GM23338 (cell line): Measurements from ENCODE around the gene ARFGEF2. TPM values are rescaled to one million over a fixed set of nuclear protein-coding genes. Genes with fewer than 3 reads are reported as not detected.

Experiments
- ATAC-seq: fragments of 200-7000 bp; cut with Tn5 transposase; 3 replicates; pipeline ENCODE4 v1.9.1; 2020
- DNase-seq: peaks from one replicate; pipeline ENCODE4 v3.0.0-alpha.2; 2015; ENCODE audit warnings: low spot score
- H2AFZ ChIP-seq: fragments of 200-600 bp; sonication (generic); 2 replicates; pipeline ENCODE4 v1.8.0; 2016; ENCODE audit warnings: antibody characterized with exemption, mild to moderate bottlenecking, moderate library complexity
- H3F3A ChIP-seq: fragments of 200-600 bp; sonication (generic); replicated peaks from 2 replicates; pipeline ENCODE4 v1.8.0; 2017; ENCODE audit warnings: antibody characterized with exemption, mixed run types, low read depth
- H3K27ac ChIP-seq: fragments of 200-600 bp; sonication (generic); 2 replicates; pipeline ENCODE4 v1.6.1; 2016; ENCODE audit warnings: low read depth
- H3K27me3 ChIP-seq: fragments of 200-600 bp; sonication (generic); 2 replicates; pipeline ENCODE4 v1.8.0; 2016; ENCODE audit warnings: mild to moderate bottlenecking, mixed run types, moderate library complexity; ENCODE audit not compliant: insufficient read depth
- H3K36me3 ChIP-seq: fragments of 200-600 bp; sonication (generic); 2 replicates; pipeline ENCODE4 v1.8.0; 2016; ENCODE audit warnings: mild to moderate bottlenecking; ENCODE audit not compliant: insufficient read depth
- H3K4me1 ChIP-seq: fragments of 200-600 bp; sonication (generic); 2 replicates; pipeline ENCODE4 v1.8.0; 2016; ENCODE audit warnings: mild to moderate bottlenecking, moderate library complexity; ENCODE audit not compliant: insufficient read depth
- H3K4me2 ChIP-seq: fragments of 200-600 bp; sonication (generic); 2 replicates; pipeline ENCODE4 v1.7.1; 2017; ENCODE audit warnings: mixed run types
- H3K4me3 ChIP-seq: fragments of 200-600 bp; sonication (generic); 2 replicates; pipeline ENCODE4 v1.6.1; 2016; ENCODE audit warnings: mixed run types
- H3K79me2 ChIP-seq: fragments of 200-600 bp; sonication (generic); replicated peaks from 2 replicates; pipeline ENCODE4 v1.8.0; 2017; ENCODE audit warnings: mild to moderate bottlenecking; ENCODE audit not compliant: insufficient read depth
- H3K9me2 ChIP-seq: fragments of 200-600 bp; sonication (generic); 2 replicates; pipeline ENCODE4 v1.8.0; 2017; ENCODE audit not compliant: insufficient read depth
- H4K20me1 ChIP-seq: fragments of 200-600 bp; sonication (generic); replicated peaks from 2 replicates; pipeline ENCODE4 v1.8.0; 2017; ENCODE audit warnings: mild to moderate bottlenecking; ENCODE audit not compliant: insufficient read depth
- H3K27ac Mint-ChIP-seq: 2 replicates; pipeline ENCODE4 v1.8.0; 2020; ENCODE audit warnings: inconsistent platforms, mild to moderate bottlenecking, moderate library complexity, mixed read lengths
- H3K27me3 Mint-ChIP-seq: 3 replicates; pipeline ENCODE4 v1.8.0; 2022; ENCODE audit warnings: low read depth, mild to moderate bottlenecking, moderate library complexity, mixed read lengths, inconsistent platforms; ENCODE audit not compliant: insufficient read depth, poor library complexity
- H3K36me3 Mint-ChIP-seq: 3 replicates; pipeline ENCODE4 v1.8.0; 2021; ENCODE audit warnings: low read depth, mild to moderate bottlenecking, inconsistent platforms, moderate library complexity, mixed read lengths
- H3K4me1 Mint-ChIP-seq: 3 replicates; pipeline ENCODE4 v1.8.0; 2020; ENCODE audit warnings: mild to moderate bottlenecking, inconsistent platforms, mixed read lengths
- H3K4me3 Mint-ChIP-seq: 3 replicates; pipeline ENCODE4 v1.8.0; 2021; ENCODE audit warnings: moderate library complexity, mild to moderate bottlenecking, inconsistent platforms, mixed read lengths
- H3K9me3 Mint-ChIP-seq: 3 replicates; pipeline ENCODE4 v1.8.0; 2020; ENCODE audit warnings: moderate library complexity, mild to moderate bottlenecking, inconsistent platforms, mixed read lengths
- CREB1 ChIP-seq: fragments of 250-450 bp; sonication (Bioruptor Pico); IDR thresholded peaks from 2 replicates; pipeline ENCODE4 v1.5.0; 2020; ENCODE audit warnings: low read depth, mild to moderate bottlenecking, moderate library complexity
- ETS1 ChIP-seq: IDR thresholded peaks from 2 replicates; pipeline ENCODE4 v1.6.1; 2016; ENCODE audit warnings: antibody characterized with exemption
- EZH2 ChIP-seq: fragments of 200-600 bp; sonication (generic); IDR thresholded peaks from one replicate; pipeline ENCODE4 v1.8.0; 2017; ENCODE audit warnings: antibody characterized with exemption, mild to moderate bottlenecking, low read depth; ENCODE audit not compliant: unreplicated experiment
- EZH2phosphoT487 ChIP-seq: fragments of 200-600 bp; sonication (generic); IDR thresholded peaks from one replicate; pipeline ENCODE4 v1.8.1; 2018; ENCODE audit warnings: antibody characterized with exemption; ENCODE audit not compliant: unreplicated experiment
- JUNB ChIP-seq: IDR thresholded peaks from one replicate; pipeline ENCODE4 v1.6.1; 2016; ENCODE audit warnings: antibody characterized with exemption; ENCODE audit not compliant: unreplicated experiment
- STAT1 ChIP-seq: IDR thresholded peaks from one replicate; pipeline ENCODE4 v1.6.1; 2016; ENCODE audit warnings: antibody characterized with exemption; ENCODE audit not compliant: unreplicated experiment
- ZNF114 ChIP-seq: fragments of 250-450 bp; sonication (Bioruptor Pico); IDR thresholded peaks from 2 replicates; pipeline ENCODE4 v1.5.0; 2020; ENCODE audit warnings: mild to moderate bottlenecking, moderate library complexity
- ZNF462 ChIP-seq: fragments of 250-450 bp; sonication (Bioruptor Pico); IDR thresholded peaks from 2 replicates; pipeline ENCODE4 v1.5.0; 2020; ENCODE audit warnings: mild to moderate bottlenecking, moderate library complexity
- polyA plus RNA-seq: library from polyadenylated mRNA; unstranded; fragments of >200 nt; fragmentation: Nextera tagmentation; extraction: Ambion mirVana; gene quantifications from 2 replicates; pipeline ENCODE4 v1.2.1, GENCODE V29; 2016
- total RNA-seq: library from RNA; depleted of rRNA; stranded (reverse); fragments of >200 nt; shearing (Covaris generic); gene quantifications from 2 replicates; pipeline ENCODE4 v1.2.3, GENCODE V29; 2014
- TF ChIP-seq, protein P1 (sequence below): IDR thresholded peaks from one replicate; pipeline ENCODE4 v1.6.1; 2018; ENCODE audit warnings: antibody characterized with exemption; ENCODE audit not compliant: unreplicated experiment
- TF ChIP-seq, protein P2 (sequence below), 2 experiments: fragments of 200-600 bp in 1 of 2; sonication (generic) in 1 of 2; conservative IDR thresholded peaks; 2 replicates each; pipeline versions ENCODE4 v1.5.1 to v1.6.1; 2016 to 2017; ENCODE audit warnings: antibody characterized with exemption in 2 of 2, low read depth in 2 of 2, mild to moderate bottlenecking in 2 of 2, moderate library complexity in 1 of 2

ARFGEF2 gene
- total and polyA plus RNA-seq, 2 experiments from 2014 or later, result 7.2 to 25.5 TPM

- TF ChIP-seq ETS1 (no peak), ZNF462 (CRISPR knock-in tag) (no peak), EZH2phosphoT487 (no peak), EZH2 (no peak), JUNB (no peak), CREB1 (CRISPR knock-in tag) (no peak)
Observed at GRCh38 chr20:49030954-49031619, 109.6 kb downstream of the ARFGEF2 start (continued).

- H3K9me3 Mint-ChIP-seq, result no peaks in the 10 kb centered on the region
- H3K9me2 ChIP-seq, result no peaks in the 10 kb centered on the region
- peaks cover 11% of the 10 kb centered on the region; the same call in 1 of the 2 replicates for H4K20me1 ChIP-seq
- H3K79me2 ChIP-seq, result no peaks in the 10 kb centered on the region
- no peak overlapping the region for H3K4me3 ChIP-seq
- peaks cover 28% of the 10 kb centered on the region for H3K36me3 Mint-ChIP-seq
- no peak overlapping the region for H3K27ac ChIP-seq
- peaks cover 3% of the 10 kb centered on the region; the same call in 1 of the 2 replicates for H3F3A ChIP-seq
- H3K4me3 Mint-ChIP-seq, result no peak overlapping the region
- ATAC-seq (no peak), DNase-seq (no peak)
- H3K27me3 ChIP-seq, result no peaks in the 10 kb centered on the region
- peaks cover 14% of the 10 kb centered on the region; the same call in 1 of the 2 replicates for H3K36me3 ChIP-seq
- no peak overlapping the region for H3K4me2 ChIP-seq
- peaks cover 8% of the 10 kb centered on the region; the same call in 2 of the 3 replicates for H3K4me1 Mint-ChIP-seq
- H2AFZ ChIP-seq, result no peak overlapping the region
- peaks cover under 1% of the 10 kb centered on the region for H3K27me3 Mint-ChIP-seq
- H3K4me1 ChIP-seq, result peaks cover 11% of the 10 kb centered on the region
- no peak overlapping the region for H3K27ac Mint-ChIP-seq
- TF ChIP-seq STAT1, result no peak
- no peak for TF ChIP-seq ZNF114 (CRISPR knock-in tag)
- TF ChIP-seq EZH2, result no peak
- TF ChIP-seq, protein P1, sequence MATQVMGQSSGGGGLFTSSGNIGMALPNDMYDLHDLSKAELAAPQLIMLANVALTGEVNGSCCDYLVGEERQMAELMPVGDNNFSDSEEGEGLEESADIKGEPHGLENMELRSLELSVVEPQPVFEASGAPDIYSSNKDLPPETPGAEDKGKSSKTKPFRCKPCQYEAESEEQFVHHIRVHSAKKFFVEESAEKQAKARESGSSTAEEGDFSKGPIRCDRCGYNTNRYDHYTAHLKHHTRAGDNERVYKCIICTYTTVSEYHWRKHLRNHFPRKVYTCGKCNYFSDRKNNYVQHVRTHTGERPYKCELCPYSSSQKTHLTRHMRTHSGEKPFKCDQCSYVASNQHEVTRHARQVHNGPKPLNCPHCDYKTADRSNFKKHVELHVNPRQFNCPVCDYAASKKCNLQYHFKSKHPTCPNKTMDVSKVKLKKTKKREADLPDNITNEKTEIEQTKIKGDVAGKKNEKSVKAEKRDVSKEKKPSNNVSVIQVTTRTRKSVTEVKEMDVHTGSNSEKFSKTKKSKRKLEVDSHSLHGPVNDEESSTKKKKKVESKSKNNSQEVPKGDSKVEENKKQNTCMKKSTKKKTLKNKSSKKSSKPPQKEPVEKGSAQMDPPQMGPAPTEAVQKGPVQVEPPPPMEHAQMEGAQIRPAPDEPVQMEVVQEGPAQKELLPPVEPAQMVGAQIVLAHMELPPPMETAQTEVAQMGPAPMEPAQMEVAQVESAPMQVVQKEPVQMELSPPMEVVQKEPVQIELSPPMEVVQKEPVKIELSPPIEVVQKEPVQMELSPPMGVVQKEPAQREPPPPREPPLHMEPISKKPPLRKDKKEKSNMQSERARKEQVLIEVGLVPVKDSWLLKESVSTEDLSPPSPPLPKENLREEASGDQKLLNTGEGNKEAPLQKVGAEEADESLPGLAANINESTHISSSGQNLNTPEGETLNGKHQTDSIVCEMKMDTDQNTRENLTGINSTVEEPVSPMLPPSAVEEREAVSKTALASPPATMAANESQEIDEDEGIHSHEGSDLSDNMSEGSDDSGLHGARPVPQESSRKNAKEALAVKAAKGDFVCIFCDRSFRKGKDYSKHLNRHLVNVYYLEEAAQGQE, result no peak
- TF ChIP-seq, protein P2, sequence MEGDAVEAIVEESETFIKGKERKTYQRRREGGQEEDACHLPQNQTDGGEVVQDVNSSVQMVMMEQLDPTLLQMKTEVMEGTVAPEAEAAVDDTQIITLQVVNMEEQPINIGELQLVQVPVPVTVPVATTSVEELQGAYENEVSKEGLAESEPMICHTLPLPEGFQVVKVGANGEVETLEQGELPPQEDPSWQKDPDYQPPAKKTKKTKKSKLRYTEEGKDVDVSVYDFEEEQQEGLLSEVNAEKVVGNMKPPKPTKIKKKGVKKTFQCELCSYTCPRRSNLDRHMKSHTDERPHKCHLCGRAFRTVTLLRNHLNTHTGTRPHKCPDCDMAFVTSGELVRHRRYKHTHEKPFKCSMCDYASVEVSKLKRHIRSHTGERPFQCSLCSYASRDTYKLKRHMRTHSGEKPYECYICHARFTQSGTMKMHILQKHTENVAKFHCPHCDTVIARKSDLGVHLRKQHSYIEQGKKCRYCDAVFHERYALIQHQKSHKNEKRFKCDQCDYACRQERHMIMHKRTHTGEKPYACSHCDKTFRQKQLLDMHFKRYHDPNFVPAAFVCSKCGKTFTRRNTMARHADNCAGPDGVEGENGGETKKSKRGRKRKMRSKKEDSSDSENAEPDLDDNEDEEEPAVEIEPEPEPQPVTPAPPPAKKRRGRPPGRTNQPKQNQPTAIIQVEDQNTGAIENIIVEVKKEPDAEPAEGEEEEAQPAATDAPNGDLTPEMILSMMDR (conservative IDR thresholded peaks at IDR 0.05; ENCODE audit: low read depth in 2 of 2), result no peak
Observed at GRCh38 chr20:49032455-49032854, 110.9 kb downstream of the ARFGEF2 start.
